ENCODE results near the gene ASB2.

GRCh38 chr14:93916498-93916897, 59.9 kb downstream of the ASB2 start:
- TF ChIP-seq CTCF (IDR thresholded peaks at IDR 0.05) = no peak
- no peak for TF ChIP-seq POLR2A (IDR thresholded peaks at IDR 0.05)
- no peak for TF ChIP-seq EP300 (IDR thresholded peaks at IDR 0.05)
